ENCODE measurements around the gene CCDC7. TPM values are rescaled to one million over a fixed set of nuclear protein-coding genes. Genes with fewer than 3 reads are reported as not detected.

Gene CCDC7
- total RNA-seq, 1 donor from 2014 or later = 6.7 TPM

- H3K27me3 Mint-ChIP-seq (ENCODE audit: unreplicated experiment) = no peaks in the 10 kb centered on the region
- no peaks in the 10 kb centered on the region for H3K36me3 Mint-ChIP-seq (ENCODE audit: unreplicated experiment)
- no peaks in the 10 kb centered on the region for H3K4me1 Mint-ChIP-seq (ENCODE audit: low read depth, unreplicated experiment)
- H3K9me3 Mint-ChIP-seq (ENCODE audit: unreplicated experiment) = no peaks in the 10 kb centered on the region
- no peak for TF ChIP-seq CTCF (IDR thresholded peaks at IDR 0.05; ENCODE audit: partially characterized antibody, unreplicated experiment)
- DNase-seq = no peak
- no peak overlapping the region for H3K4me3 Mint-ChIP-seq (ENCODE audit: unreplicated experiment)
- no peak overlapping the region for H3K27ac Mint-ChIP-seq (ENCODE audit: unreplicated experiment)
Observed at GRCh38 chr10:32408690-32409089, 37.2 kb upstream of the CCDC7 start.

DNA sequence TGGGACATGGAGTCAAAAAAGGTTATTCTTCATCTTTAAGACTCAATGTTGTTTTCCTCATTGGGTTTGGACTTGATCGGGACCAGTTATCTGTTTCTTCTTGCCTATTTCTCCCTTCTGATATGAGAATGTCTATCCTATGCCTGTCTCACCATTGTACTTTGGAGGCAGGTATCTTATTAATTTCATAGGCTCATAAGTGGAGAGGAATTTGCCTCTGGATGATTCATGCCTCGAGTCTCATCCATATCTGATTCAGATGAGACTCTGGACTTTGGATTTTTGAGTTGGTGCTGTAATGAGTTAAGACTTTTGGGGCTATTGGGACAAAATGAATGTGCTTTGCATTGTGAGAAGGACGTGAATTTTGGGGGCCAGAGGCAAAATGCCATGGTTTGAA lies 36.2 kb upstream of the CCDC7 start:
- H3K36me3 Mint-ChIP-seq (ENCODE audit: unreplicated experiment) = no peaks in the 10 kb centered on the region
- no peak overlapping the region for H3K27ac Mint-ChIP-seq (ENCODE audit: unreplicated experiment)
- no peaks in the 10 kb centered on the region for H3K9me3 Mint-ChIP-seq (ENCODE audit: unreplicated experiment)
- H3K4me1 Mint-ChIP-seq (ENCODE audit: low read depth, unreplicated experiment) = no peaks in the 10 kb centered on the region
- TF ChIP-seq CTCF (IDR thresholded peaks at IDR 0.05; ENCODE audit: partially characterized antibody, unreplicated experiment) = no peak
- no peak for DNase-seq
- H3K27me3 Mint-ChIP-seq (ENCODE audit: unreplicated experiment) = no peaks in the 10 kb centered on the region
- no peak overlapping the region for H3K4me3 Mint-ChIP-seq (ENCODE audit: unreplicated experiment)

DNA sequence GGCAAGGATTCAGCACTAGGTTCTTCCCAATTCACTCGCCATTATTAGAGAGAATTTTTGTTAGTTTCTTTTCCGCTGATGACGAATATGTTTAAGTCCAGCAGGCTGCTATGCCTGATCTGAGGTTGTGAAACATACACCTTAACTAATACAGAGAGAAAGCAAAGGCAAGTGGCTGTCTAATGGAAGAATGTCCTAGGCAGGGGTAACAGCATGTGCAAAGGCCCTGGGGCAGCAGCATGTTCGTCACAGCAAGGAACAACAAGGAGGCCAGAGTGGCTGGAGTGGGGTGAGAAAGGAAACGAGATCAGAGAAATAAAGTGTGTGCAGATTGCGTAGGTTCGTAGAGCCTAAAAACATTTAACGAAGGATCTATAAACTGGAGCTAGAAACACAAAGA lies 35.4 kb upstream of the CCDC7 start:
- Mint-ChIP-seq H3K27ac (ENCODE audit: unreplicated experiment) (no peak overlapping the region), H3K9me3 (ENCODE audit: unreplicated experiment) (no peaks in the 10 kb centered on the region), H3K4me3 (ENCODE audit: unreplicated experiment) (no peak overlapping the region), H3K4me1 (ENCODE audit: low read depth, unreplicated experiment) (no peaks in the 10 kb centered on the region), H3K36me3 (ENCODE audit: unreplicated experiment) (no peaks in the 10 kb centered on the region), H3K27me3 (ENCODE audit: unreplicated experiment) (no peaks in the 10 kb centered on the region)
- DNase-seq = no peak
- no peak for TF ChIP-seq CTCF (IDR thresholded peaks at IDR 0.05; ENCODE audit: partially characterized antibody, unreplicated experiment)

DNA sequence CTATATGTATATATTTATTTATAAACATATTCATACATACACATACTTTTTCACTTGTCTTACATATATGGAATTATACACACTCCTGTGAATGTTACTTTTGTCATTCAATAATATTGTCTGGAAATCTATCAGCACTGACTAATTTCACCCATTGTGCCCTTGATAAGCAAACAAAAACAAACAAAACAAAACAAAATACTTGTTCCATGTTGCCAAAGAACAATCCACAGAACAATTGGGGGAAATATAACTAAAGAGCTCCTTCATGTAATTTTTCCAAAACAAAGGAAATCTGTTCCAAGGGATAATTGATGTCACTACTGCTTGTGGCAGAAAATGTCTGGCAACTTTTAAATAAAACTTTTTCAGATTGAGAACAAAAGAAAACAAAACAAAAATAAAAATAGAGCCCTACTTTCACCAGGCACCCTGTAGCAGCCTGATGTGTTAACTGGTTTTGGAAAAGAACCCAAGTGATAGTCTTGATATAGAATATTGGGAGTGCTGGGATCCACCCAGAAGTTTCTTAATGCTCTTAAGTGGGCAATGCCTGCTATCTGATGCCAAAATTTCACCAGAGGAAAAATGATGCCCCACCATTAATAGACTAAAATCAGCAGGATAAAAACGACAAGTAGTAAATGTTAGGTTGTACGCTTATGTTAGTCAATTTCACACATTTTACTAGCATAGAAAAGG lies 34.0 kb upstream of the CCDC7 start:
- H3K27me3 Mint-ChIP-seq (ENCODE audit: unreplicated experiment) = no peaks in the 10 kb centered on the region
- H3K4me1 Mint-ChIP-seq (ENCODE audit: low read depth, unreplicated experiment) = no peaks in the 10 kb centered on the region
- H3K27ac Mint-ChIP-seq (ENCODE audit: unreplicated experiment) = no peak overlapping the region
- H3K9me3 Mint-ChIP-seq (ENCODE audit: unreplicated experiment) = no peaks in the 10 kb centered on the region
- DNase-seq = no peak
- H3K36me3 Mint-ChIP-seq (ENCODE audit: unreplicated experiment) = no peaks in the 10 kb centered on the region
- no peak for TF ChIP-seq CTCF (IDR thresholded peaks at IDR 0.05; ENCODE audit: partially characterized antibody, unreplicated experiment)
- H3K4me3 Mint-ChIP-seq (ENCODE audit: unreplicated experiment) = no peak overlapping the region

DNA sequence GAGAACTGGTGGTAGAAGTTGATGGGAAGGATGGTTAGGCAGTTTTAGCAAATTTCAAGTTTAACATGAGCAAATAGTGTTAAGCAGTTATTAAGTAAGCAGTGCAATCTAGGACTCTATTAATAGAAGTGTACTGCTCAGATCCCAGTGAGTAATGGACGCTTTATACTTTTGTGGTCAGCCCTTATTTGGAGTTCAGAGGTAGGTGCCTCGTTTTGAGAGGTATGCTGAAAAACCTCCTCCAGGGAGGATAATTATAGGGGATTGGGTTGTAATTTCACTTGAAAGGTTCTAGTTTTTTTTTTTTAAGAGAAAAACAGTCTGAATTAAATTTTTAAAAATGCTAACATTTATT lies 33.5 kb upstream of the CCDC7 start:
- TF ChIP-seq CTCF (IDR thresholded peaks at IDR 0.05; ENCODE audit: partially characterized antibody, unreplicated experiment) = no peak
- DNase-seq = no peak
- Mint-ChIP-seq H3K36me3 (ENCODE audit: unreplicated experiment) (no peaks in the 10 kb centered on the region), H3K9me3 (ENCODE audit: unreplicated experiment) (no peaks in the 10 kb centered on the region), H3K4me3 (ENCODE audit: unreplicated experiment) (no peak overlapping the region), H3K27ac (ENCODE audit: unreplicated experiment) (no peak overlapping the region), H3K4me1 (ENCODE audit: low read depth, unreplicated experiment) (no peaks in the 10 kb centered on the region), H3K27me3 (ENCODE audit: unreplicated experiment) (no peaks in the 10 kb centered on the region)

Measured in glutamatergic neuron (in vitro differentiated cells).